GM23338 (cell line): Measurements from ENCODE around the gene RSL24D1. TPM values are rescaled to one million over a fixed set of nuclear protein-coding genes. Genes with fewer than 3 reads are reported as not detected.
"Not testable (repeated sequence)": the region's sequence is repeated elsewhere in the genome, so short reads cannot be mapped to it uniquely, and the experiment has no call there.

Experiments used
- ATAC-seq: fragments of 200-7000 bp; cut with Tn5 transposase; 3 replicates; pipeline ENCODE4 v1.9.1; 2020
- DNase-seq: peaks from one replicate; pipeline ENCODE4 v3.0.0-alpha.2; 2015; ENCODE audit warnings: low spot score
- H2AFZ ChIP-seq: fragments of 200-600 bp; sonication (generic); 2 replicates; pipeline ENCODE4 v1.8.0; 2016; ENCODE audit warnings: antibody characterized with exemption, mild to moderate bottlenecking, moderate library complexity
- H3F3A ChIP-seq: fragments of 200-600 bp; sonication (generic); replicated peaks from 2 replicates; pipeline ENCODE4 v1.8.0; 2017; ENCODE audit warnings: antibody characterized with exemption, mixed run types, low read depth
- H3K27ac ChIP-seq: fragments of 200-600 bp; sonication (generic); 2 replicates; pipeline ENCODE4 v1.6.1; 2016; ENCODE audit warnings: low read depth
- H3K27me3 ChIP-seq: fragments of 200-600 bp; sonication (generic); 2 replicates; pipeline ENCODE4 v1.8.0; 2016; ENCODE audit warnings: mild to moderate bottlenecking, mixed run types, moderate library complexity; ENCODE audit not compliant: insufficient read depth
- H3K36me3 ChIP-seq: fragments of 200-600 bp; sonication (generic); 2 replicates; pipeline ENCODE4 v1.8.0; 2016; ENCODE audit warnings: mild to moderate bottlenecking; ENCODE audit not compliant: insufficient read depth
- H3K4me1 ChIP-seq: fragments of 200-600 bp; sonication (generic); 2 replicates; pipeline ENCODE4 v1.8.0; 2016; ENCODE audit warnings: mild to moderate bottlenecking, moderate library complexity; ENCODE audit not compliant: insufficient read depth
- H3K4me2 ChIP-seq: fragments of 200-600 bp; sonication (generic); 2 replicates; pipeline ENCODE4 v1.7.1; 2017; ENCODE audit warnings: mixed run types
- H3K4me3 ChIP-seq: fragments of 200-600 bp; sonication (generic); 2 replicates; pipeline ENCODE4 v1.6.1; 2016; ENCODE audit warnings: mixed run types
- H3K79me2 ChIP-seq: fragments of 200-600 bp; sonication (generic); replicated peaks from 2 replicates; pipeline ENCODE4 v1.8.0; 2017; ENCODE audit warnings: mild to moderate bottlenecking; ENCODE audit not compliant: insufficient read depth
- H3K9me2 ChIP-seq: fragments of 200-600 bp; sonication (generic); 2 replicates; pipeline ENCODE4 v1.8.0; 2017; ENCODE audit not compliant: insufficient read depth
- H4K20me1 ChIP-seq: fragments of 200-600 bp; sonication (generic); replicated peaks from 2 replicates; pipeline ENCODE4 v1.8.0; 2017; ENCODE audit warnings: mild to moderate bottlenecking; ENCODE audit not compliant: insufficient read depth
- H3K27ac Mint-ChIP-seq: 2 replicates; pipeline ENCODE4 v1.8.0; 2020; ENCODE audit warnings: inconsistent platforms, mild to moderate bottlenecking, moderate library complexity, mixed read lengths
- H3K27me3 Mint-ChIP-seq: 3 replicates; pipeline ENCODE4 v1.8.0; 2022; ENCODE audit warnings: low read depth, mild to moderate bottlenecking, moderate library complexity, mixed read lengths, inconsistent platforms; ENCODE audit not compliant: insufficient read depth, poor library complexity
- H3K36me3 Mint-ChIP-seq: 3 replicates; pipeline ENCODE4 v1.8.0; 2021; ENCODE audit warnings: low read depth, mild to moderate bottlenecking, inconsistent platforms, moderate library complexity, mixed read lengths
- H3K4me1 Mint-ChIP-seq: 3 replicates; pipeline ENCODE4 v1.8.0; 2020; ENCODE audit warnings: mild to moderate bottlenecking, inconsistent platforms, mixed read lengths
- H3K4me3 Mint-ChIP-seq: 3 replicates; pipeline ENCODE4 v1.8.0; 2021; ENCODE audit warnings: moderate library complexity, mild to moderate bottlenecking, inconsistent platforms, mixed read lengths
- H3K9me3 Mint-ChIP-seq: 3 replicates; pipeline ENCODE4 v1.8.0; 2020; ENCODE audit warnings: moderate library complexity, mild to moderate bottlenecking, inconsistent platforms, mixed read lengths
- EZH2 ChIP-seq: fragments of 200-600 bp; sonication (generic); IDR thresholded peaks from one replicate; pipeline ENCODE4 v1.8.0; 2017; ENCODE audit warnings: antibody characterized with exemption, mild to moderate bottlenecking, low read depth; ENCODE audit not compliant: unreplicated experiment
- JUNB ChIP-seq: IDR thresholded peaks from one replicate; pipeline ENCODE4 v1.6.1; 2016; ENCODE audit warnings: antibody characterized with exemption; ENCODE audit not compliant: unreplicated experiment
- NANOG ChIP-seq: IDR thresholded peaks from 2 replicates; pipeline ENCODE4 v1.6.1; 2016; ENCODE audit warnings: antibody characterized with exemption, borderline replicate concordance
- ZNF114 ChIP-seq: fragments of 250-450 bp; sonication (Bioruptor Pico); IDR thresholded peaks from 2 replicates; pipeline ENCODE4 v1.5.0; 2020; ENCODE audit warnings: mild to moderate bottlenecking, moderate library complexity
- ZNF331 ChIP-seq: fragments of 250-450 bp; sonication (Bioruptor Pico); IDR thresholded peaks from 2 replicates; pipeline ENCODE4 v1.5.0; 2020; ENCODE audit warnings: low read depth, mild to moderate bottlenecking, moderate library complexity
- polyA plus RNA-seq: library from polyadenylated mRNA; unstranded; fragments of >200 nt; fragmentation: Nextera tagmentation; extraction: Ambion mirVana; gene quantifications from 2 replicates; pipeline ENCODE4 v1.2.1, GENCODE V29; 2016
- total RNA-seq: library from RNA; depleted of rRNA; stranded (reverse); fragments of >200 nt; shearing (Covaris generic); gene quantifications from 2 replicates; pipeline ENCODE4 v1.2.3, GENCODE V29; 2014
- TF ChIP-seq, protein P1 (sequence below): IDR thresholded peaks from 2 replicates; pipeline ENCODE4 v1.6.1; 2016; ENCODE audit warnings: antibody characterized with exemption
- TF ChIP-seq, protein P2 (sequence below): IDR thresholded peaks from one replicate; pipeline ENCODE4 v1.6.1; 2018; ENCODE audit warnings: antibody characterized with exemption; ENCODE audit not compliant: unreplicated experiment
- TF ChIP-seq, protein P3 (sequence below), 2 experiments: fragments of 200-600 bp in 1 of 2; sonication (generic) in 1 of 2; conservative IDR thresholded peaks; 2 replicates each; pipeline versions ENCODE4 v1.5.1 to v1.6.1; 2016 to 2017; ENCODE audit warnings: antibody characterized with exemption in 2 of 2, low read depth in 2 of 2, mild to moderate bottlenecking in 2 of 2, moderate library complexity in 1 of 2

RSL24D1 gene
- total and polyA plus RNA-seq, 2 experiments from 2014 or later: 125 to 201 TPM

DNA sequence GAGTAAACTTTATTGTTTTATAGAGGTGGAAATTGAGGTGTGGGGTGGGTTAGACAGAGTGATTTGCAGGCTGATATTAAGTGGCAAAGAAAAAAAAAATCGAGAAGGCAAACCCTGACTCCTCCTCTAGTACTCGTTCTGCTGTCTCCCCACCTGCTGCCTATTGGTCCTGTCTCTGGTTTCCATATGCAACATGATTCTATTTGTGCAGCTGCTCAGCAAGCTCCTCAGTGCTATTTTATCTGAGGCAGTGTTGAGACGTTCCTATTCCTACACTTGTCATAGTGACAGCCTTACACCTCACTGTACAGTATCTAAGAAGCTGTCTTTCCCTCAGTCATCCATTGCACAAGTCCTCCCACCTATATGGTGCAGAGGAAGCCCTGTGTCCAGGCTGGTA, 45.1 kb downstream of the RSL24D1 start:
- no peaks in the 10 kb centered on the region for H3K9me2 ChIP-seq
- Mint-ChIP-seq H3K36me3 (no peaks in the 10 kb centered on the region), H3K4me3 (no peak overlapping the region), H3K4me1 (no peaks in the 10 kb centered on the region), H3K27ac (no peak overlapping the region), H3K9me3 (peaks cover 18% of the 10 kb centered on the region), H3K27me3 (no peaks in the 10 kb centered on the region)
- H3K36me3 ChIP-seq: 0 out of 2 replicates have a peak, but pooled peaks cover 1% of the 10 kb centered on the region
- H3K4me2 ChIP-seq: no peak overlapping the region
- no peaks in the 10 kb centered on the region for H4K20me1 ChIP-seq
- H3F3A ChIP-seq: no peaks in the 10 kb centered on the region
- H3K79me2 ChIP-seq: no peaks in the 10 kb centered on the region
- TF ChIP-seq JUNB (no peak), ZNF331 (CRISPR knock-in tag) (no peak)
- TF ChIP-seq, protein P1, sequence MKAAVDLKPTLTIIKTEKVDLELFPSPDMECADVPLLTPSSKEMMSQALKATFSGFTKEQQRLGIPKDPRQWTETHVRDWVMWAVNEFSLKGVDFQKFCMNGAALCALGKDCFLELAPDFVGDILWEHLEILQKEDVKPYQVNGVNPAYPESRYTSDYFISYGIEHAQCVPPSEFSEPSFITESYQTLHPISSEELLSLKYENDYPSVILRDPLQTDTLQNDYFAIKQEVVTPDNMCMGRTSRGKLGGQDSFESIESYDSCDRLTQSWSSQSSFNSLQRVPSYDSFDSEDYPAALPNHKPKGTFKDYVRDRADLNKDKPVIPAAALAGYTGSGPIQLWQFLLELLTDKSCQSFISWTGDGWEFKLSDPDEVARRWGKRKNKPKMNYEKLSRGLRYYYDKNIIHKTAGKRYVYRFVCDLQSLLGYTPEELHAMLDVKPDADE: no peak
- H3K4me3 ChIP-seq: no peak overlapping the region
- H3K4me1 ChIP-seq: no peaks in the 10 kb centered on the region
- H2AFZ ChIP-seq: no peak overlapping the region
- ATAC-seq (no peak), DNase-seq (no peak)
- no peaks in the 10 kb centered on the region for H3K27me3 ChIP-seq
- H3K27ac ChIP-seq: no peak overlapping the region

DNA sequence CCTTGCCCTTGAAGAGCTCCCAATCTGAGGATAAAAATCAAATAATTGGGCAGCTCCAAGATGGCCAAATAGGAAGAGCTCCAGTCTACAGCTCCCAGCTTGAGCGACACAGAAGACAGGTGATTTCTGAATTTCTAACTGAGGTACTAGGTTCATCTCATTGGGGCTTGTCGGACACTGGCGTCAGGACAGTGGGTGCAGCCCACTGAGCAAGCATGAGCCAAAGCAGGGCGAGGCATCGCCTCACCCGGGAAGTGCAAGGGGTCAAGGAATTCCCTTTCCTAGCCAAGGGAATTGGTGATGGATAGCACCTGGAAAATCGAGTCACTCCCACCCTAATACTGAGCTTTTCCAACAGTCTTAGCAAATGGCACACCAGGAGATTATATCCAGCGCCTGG, 53.6 kb downstream of the RSL24D1 start:
- H3K36me3 ChIP-seq, H3K27me3 Mint-ChIP-seq, H3K4me2 ChIP-seq, H3K79me2 ChIP-seq, H3K9me2 ChIP-seq, H3K27ac Mint-ChIP-seq, H3F3A ChIP-seq, ATAC-seq, H3K4me3 ChIP-seq, H3K4me1 ChIP-seq, H3K27ac ChIP-seq, DNase-seq, H2AFZ ChIP-seq, H3K27me3 ChIP-seq, H3K4me1 Mint-ChIP-seq, H3K4me3 Mint-ChIP-seq, H4K20me1 ChIP-seq: not testable (repeated sequence)
- H3K9me3 Mint-ChIP-seq: peaks cover 78% of the 10 kb centered on the region
- peaks cover 25% of the 10 kb centered on the region; the same call in 2 of the 3 replicates for H3K36me3 Mint-ChIP-seq

DNA sequence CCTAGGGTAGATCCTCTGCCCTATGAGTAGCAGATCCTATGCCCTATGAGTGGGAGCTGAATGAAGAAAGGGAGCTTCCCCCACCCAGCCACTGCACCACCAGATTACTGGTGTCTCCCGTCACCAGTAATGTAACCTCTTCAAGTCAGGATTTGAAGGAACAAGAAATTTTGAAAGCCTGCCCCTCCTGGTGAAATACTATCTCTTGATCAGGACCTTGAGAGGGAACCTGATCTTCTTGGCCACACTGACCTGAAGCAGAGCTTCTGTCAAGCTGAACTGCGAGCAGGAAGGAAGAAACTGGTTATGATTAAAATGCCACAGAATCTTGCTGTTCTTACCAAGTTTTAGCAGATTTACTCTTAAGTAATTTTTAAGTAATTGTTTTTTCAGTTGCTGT, 62.8 kb downstream of the RSL24D1 start:
- DNase-seq (peak; percentile 1), ATAC-seq (no peak; the same call in 2 of the 3 replicates)
- Histone ChIP-seq H3K4me2 (no peak overlapping the region), H3K4me1 (no peaks in the 10 kb centered on the region), H3K4me3 (no peak overlapping the region), H3K36me3 (no peaks in the 10 kb centered on the region; the same call in 1 of the 2 replicates), H3K27me3 (no peaks in the 10 kb centered on the region), H3K27ac (no peak overlapping the region), H3K79me2 (no peaks in the 10 kb centered on the region), H2AFZ (no peak overlapping the region), H3K9me2 (no peaks in the 10 kb centered on the region), H4K20me1 (no peaks in the 10 kb centered on the region), H3F3A (no peaks in the 10 kb centered on the region)
- Mint-ChIP-seq H3K4me3 (no peak overlapping the region), H3K27ac (no peak overlapping the region), H3K27me3 (peaks cover 4% of the 10 kb centered on the region), H3K4me1 (no peaks in the 10 kb centered on the region), H3K36me3 (peaks cover 3% of the 10 kb centered on the region; the same call in 1 of the 3 replicates), H3K9me3 (peaks cover 50% of the 10 kb centered on the region)
- no peak for TF ChIP-seq ZNF114
- TF ChIP-seq NANOG: no peak
- TF ChIP-seq ZNF331 (CRISPR knock-in tag): no peak
- TF ChIP-seq, protein P2, sequence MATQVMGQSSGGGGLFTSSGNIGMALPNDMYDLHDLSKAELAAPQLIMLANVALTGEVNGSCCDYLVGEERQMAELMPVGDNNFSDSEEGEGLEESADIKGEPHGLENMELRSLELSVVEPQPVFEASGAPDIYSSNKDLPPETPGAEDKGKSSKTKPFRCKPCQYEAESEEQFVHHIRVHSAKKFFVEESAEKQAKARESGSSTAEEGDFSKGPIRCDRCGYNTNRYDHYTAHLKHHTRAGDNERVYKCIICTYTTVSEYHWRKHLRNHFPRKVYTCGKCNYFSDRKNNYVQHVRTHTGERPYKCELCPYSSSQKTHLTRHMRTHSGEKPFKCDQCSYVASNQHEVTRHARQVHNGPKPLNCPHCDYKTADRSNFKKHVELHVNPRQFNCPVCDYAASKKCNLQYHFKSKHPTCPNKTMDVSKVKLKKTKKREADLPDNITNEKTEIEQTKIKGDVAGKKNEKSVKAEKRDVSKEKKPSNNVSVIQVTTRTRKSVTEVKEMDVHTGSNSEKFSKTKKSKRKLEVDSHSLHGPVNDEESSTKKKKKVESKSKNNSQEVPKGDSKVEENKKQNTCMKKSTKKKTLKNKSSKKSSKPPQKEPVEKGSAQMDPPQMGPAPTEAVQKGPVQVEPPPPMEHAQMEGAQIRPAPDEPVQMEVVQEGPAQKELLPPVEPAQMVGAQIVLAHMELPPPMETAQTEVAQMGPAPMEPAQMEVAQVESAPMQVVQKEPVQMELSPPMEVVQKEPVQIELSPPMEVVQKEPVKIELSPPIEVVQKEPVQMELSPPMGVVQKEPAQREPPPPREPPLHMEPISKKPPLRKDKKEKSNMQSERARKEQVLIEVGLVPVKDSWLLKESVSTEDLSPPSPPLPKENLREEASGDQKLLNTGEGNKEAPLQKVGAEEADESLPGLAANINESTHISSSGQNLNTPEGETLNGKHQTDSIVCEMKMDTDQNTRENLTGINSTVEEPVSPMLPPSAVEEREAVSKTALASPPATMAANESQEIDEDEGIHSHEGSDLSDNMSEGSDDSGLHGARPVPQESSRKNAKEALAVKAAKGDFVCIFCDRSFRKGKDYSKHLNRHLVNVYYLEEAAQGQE: no peak
- TF ChIP-seq JUNB: no peak
- TF ChIP-seq, protein P1: no peak
- no peak for TF ChIP-seq EZH2
- TF ChIP-seq, protein P3, sequence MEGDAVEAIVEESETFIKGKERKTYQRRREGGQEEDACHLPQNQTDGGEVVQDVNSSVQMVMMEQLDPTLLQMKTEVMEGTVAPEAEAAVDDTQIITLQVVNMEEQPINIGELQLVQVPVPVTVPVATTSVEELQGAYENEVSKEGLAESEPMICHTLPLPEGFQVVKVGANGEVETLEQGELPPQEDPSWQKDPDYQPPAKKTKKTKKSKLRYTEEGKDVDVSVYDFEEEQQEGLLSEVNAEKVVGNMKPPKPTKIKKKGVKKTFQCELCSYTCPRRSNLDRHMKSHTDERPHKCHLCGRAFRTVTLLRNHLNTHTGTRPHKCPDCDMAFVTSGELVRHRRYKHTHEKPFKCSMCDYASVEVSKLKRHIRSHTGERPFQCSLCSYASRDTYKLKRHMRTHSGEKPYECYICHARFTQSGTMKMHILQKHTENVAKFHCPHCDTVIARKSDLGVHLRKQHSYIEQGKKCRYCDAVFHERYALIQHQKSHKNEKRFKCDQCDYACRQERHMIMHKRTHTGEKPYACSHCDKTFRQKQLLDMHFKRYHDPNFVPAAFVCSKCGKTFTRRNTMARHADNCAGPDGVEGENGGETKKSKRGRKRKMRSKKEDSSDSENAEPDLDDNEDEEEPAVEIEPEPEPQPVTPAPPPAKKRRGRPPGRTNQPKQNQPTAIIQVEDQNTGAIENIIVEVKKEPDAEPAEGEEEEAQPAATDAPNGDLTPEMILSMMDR (conservative IDR thresholded peaks at IDR 0.05; ENCODE audit: low read depth in 2 of 2): no peak
